ENCODE data around the gene ZBTB20.

DNA sequence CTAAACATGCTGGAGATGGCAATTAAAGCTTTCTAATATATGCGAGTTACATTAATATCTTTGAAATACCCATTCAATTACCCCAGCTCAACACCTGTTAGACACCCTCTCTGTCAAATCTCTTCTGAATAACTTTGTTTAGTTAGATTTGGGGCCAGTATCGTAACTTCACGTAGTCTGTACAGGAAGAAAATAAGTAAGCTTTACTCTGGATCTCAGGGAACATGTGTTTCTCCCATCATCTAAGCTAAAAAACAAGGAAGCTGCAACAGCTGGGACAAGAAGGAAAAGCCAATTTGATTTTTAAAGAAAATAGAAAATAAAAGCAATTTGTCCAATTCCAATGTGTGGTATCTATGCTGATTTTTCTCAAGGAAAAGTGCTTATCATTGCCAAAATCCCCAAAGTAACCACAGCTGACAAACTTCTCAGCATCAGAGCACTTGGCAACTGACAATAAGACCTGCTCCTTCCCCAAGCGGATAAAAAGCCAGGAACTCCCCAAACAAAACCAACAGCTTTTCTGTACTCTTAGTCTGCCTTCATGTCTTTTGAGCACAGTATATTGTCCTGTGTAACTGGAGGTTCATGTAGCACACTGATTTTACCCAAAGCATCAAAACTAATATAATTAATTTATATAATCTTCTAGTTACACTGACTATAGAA, 279.1 kb downstream of the ZBTB20 start:
- TF ChIP-seq EZH2 (optimal IDR thresholded peaks at IDR 0.05; ENCODE audit: low read depth, low read length), result no peak
- TF ChIP-seq CTCF (IDR thresholded peaks at IDR 0.05; ENCODE audit: low read length), result no peak

Data from MM.1S (cell line).